HEK293T (cell line): ENCODE measurements around the gene PROB1.

Experiments
- CTCF ChIA-PET: fragments of 350-600 bp; formaldehyde crosslinking; extraction: SDS; loops from one replicate; lab custom pipeline; 2021; ENCODE audit warnings: antibody characterized with exemption, inconsistent platforms; lab: Yijun Ruan, JAX
- POLR2A ChIA-PET: fragments of 350-600 bp; formaldehyde crosslinking; extraction: SDS; loops from one replicate; lab custom pipeline; 2020; ENCODE audit warnings: antibody characterized with exemption, inconsistent platforms; lab: Yijun Ruan, JAX
- DNase-seq: peaks from one replicate; pipeline ENCODE4 v3.0.0; 2012; ENCODE audit warnings: mixed read lengths; ENCODE audit errors: extremely low spot score
- ARNT ChIP-seq: fragments of 450-650 bp; IDR thresholded peaks from 2 replicates; pipeline ENCODE4 v1.6.1; 2017; ENCODE audit warnings: mild to moderate bottlenecking
- BHLHE40 ChIP-seq: fragments of 450-650 bp; IDR thresholded peaks from 2 replicates; pipeline ENCODE4 v1.6.1; 2016; ENCODE audit warnings: mild to moderate bottlenecking, moderate library complexity, borderline replicate concordance
- CTBP1 ChIP-seq: fragments of 450-650 bp; IDR thresholded peaks from 2 replicates; pipeline ENCODE4 v1.6.1; 2016; ENCODE audit warnings: borderline replicate concordance
- ELF4 ChIP-seq: fragments of 450-650 bp; IDR thresholded peaks from 2 replicates; pipeline ENCODE4 v1.6.1; 2017; ENCODE audit warnings: antibody characterized with exemption
- FOXA1 ChIP-seq: fragments of 450-650 bp; IDR thresholded peaks from 2 replicates; pipeline ENCODE4 v1.6.1; 2016; ENCODE audit warnings: mild to moderate bottlenecking
- FOXK2 ChIP-seq: fragments of 450-650 bp; IDR thresholded peaks from 2 replicates; pipeline ENCODE4 v1.6.1; 2016; ENCODE audit warnings: mild to moderate bottlenecking
- FOXM1 ChIP-seq: fragments of 450-650 bp; IDR thresholded peaks from 2 replicates; pipeline ENCODE4 v1.6.1; 2017; ENCODE audit warnings: mild to moderate bottlenecking, borderline replicate concordance
- HDGF ChIP-seq: fragments of 450-650 bp; IDR thresholded peaks from 2 replicates; pipeline ENCODE4 v1.6.1; 2017; ENCODE audit warnings: antibody characterized with exemption, borderline replicate concordance
- L3MBTL2 ChIP-seq: fragments of 450-650 bp; conservative IDR thresholded peaks from 2 replicates; pipeline ENCODE4 v1.6.1; 2016; ENCODE audit warnings: mild to moderate bottlenecking
- LEF1 ChIP-seq: fragments of 450-650 bp; IDR thresholded peaks from 2 replicates; pipeline ENCODE4 v1.6.1; 2017; ENCODE audit warnings: mild to moderate bottlenecking, borderline replicate concordance
- NFRKB ChIP-seq: fragments of 450-650 bp; IDR thresholded peaks from 2 replicates; pipeline ENCODE4 v1.6.1; 2016; ENCODE audit warnings: mild to moderate bottlenecking, moderate library complexity
- SP1 ChIP-seq: fragments of 450-650 bp; IDR thresholded peaks from 2 replicates; pipeline ENCODE4 v1.6.1; 2017
- SUZ12 ChIP-seq: fragments of 450-650 bp; IDR thresholded peaks from 2 replicates; pipeline ENCODE4 v1.6.1; 2016; ENCODE audit warnings: mild to moderate bottlenecking
- TARDBP ChIP-seq: fragments of 450-650 bp; IDR thresholded peaks from 2 replicates; pipeline ENCODE4 v1.6.1; 2016
- ZNF384 ChIP-seq: fragments of 450-650 bp; IDR thresholded peaks from 2 replicates; pipeline ENCODE4 v1.6.1; 2016
- TF ChIP-seq, protein P1 (sequence below): fragments of 450-650 bp; IDR thresholded peaks from 2 replicates; pipeline ENCODE4 v1.6.1; 2016

The PROB1 gene

DNA sequence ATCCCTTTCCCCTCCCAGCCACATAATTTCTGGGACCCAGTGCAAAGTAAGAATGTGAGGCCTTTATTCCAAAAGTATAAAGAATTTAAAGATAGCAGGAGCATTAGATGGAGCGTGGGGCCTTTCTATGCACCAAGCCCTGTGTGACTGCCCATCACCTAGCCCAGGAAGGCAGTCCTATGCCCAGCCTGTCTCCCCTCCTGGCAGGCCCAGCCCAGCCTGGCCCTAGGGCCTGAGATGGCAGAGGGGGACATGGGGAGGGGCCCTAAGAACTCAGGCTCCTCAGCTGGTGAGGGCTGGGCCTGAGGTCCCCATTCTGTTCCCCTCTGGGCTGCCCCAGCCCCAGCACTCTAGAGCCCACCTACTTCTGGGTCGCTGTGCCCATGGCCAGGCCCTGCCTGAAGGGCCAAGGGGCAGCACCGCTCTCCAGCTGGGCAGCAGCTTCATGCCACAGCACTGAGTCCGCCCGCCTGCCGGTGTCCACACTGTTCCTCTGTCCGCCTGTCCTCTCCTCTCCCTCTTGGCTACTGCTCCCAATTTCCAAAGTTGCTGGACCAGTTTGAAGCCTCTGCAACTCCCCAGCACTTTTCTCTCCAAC, 10.8 kb downstream of the PROB1 start:
- ChIA-PET CTCF (no interaction called here), POLR2A (no interaction called here)
- TF ChIP-seq FOXK2 (no peak), L3MBTL2 (no peak), CTBP1 (no peak), SP1 (no peak), FOXA1 (no peak), TARDBP (no peak), SUZ12 (no peak), LEF1 (no peak), BHLHE40 (no peak), FOXM1 (no peak), ZNF384 (no peak), ARNT (no peak), ELF4 (no peak), NFRKB (no peak)
- TF ChIP-seq, protein P1, sequence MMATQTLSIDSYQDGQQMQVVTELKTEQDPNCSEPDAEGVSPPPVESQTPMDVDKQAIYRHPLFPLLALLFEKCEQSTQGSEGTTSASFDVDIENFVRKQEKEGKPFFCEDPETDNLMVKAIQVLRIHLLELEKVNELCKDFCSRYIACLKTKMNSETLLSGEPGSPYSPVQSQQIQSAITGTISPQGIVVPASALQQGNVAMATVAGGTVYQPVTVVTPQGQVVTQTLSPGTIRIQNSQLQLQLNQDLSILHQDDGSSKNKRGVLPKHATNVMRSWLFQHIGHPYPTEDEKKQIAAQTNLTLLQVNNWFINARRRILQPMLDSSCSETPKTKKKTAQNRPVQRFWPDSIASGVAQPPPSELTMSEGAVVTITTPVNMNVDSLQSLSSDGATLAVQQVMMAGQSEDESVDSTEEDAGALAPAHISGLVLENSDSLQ = no peak
- no peak for DNase-seq

DNA sequence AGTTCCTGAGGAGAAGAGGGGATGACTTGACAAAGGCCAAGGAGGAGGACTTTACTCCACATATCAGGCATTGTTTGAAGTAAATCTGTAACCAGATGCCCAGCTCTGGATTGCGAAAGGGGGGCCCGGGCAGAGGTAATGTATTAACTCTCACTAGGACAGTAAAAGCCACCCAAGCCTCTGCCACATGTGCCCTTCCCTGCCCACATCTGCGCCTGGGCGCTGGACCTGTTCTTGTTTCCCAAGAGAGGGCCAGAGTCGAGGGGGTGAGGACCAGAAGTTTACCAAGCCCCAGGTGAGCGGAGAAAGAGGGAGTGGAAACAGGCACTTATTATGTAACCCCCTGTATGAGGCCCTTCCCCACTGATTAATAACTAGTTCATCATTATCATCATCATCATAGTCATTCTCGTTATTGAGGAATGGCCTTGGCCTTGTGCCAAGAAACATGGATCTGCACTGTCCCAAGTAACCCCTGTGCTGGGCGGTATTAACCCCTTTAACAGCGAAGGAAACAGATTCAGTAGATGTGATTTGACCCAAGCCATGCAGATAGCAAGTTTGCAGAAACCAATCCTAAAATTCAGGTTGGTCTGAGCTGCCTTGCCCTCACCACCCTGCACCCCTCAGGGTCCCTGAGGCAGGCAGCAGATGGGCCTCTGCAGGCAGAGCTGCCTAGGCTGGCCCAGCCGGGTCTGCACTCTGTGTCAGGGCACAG, 11.5 kb downstream of the PROB1 start, which contains the start of gene SLC23A1:
SLC23A1 (minus strand) TSS at position 23 of the 718 bp plus-strand sequence. CDS start 44 bp downstream, outside the sequence.
- ChIA-PET POLR2A (interaction anchor here (1.2 kb wide), 1 partner anchor 56 kb away, joined by 3 read pairs; the partner anchor contains the start of gene DNAJC18), CTCF (no interaction called here)

DNA sequence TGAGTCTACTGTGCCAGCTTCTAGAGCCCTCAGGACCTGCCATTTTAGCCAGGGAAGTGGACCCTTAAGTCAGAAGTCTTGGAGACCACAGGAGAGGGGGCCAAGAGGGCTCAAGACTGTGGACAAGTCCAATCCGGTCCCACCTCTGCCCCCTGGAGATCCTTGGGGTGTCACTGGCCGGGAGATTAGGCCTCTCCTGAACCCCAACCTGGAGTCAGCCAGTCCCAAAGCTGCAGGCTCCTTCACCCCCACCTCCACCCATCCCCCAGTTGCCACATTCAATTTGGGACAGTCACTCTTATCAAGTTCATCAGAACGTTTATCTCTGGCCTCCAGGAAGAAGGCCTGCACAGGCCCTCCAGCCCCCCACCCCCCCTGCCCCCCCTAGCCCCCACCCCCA, 12.1 kb downstream of the PROB1 start:
- DNase-seq = no peak
- ChIA-PET POLR2A (interaction anchor here (1.2 kb wide), 1 partner anchor 56 kb away, joined by 3 read pairs; the partner anchor contains the start of gene DNAJC18), CTCF (no interaction called here)
- TF ChIP-seq FOXK2 (no peak), LEF1 (no peak), BHLHE40 (no peak), L3MBTL2 (no peak), ELF4 (no peak), ARNT (no peak), HDGF (no peak), SUZ12 (no peak), SP1 (no peak), TARDBP (no peak), FOXM1 (no peak), FOXA1 (no peak), CTBP1 (no peak), NFRKB (no peak), ZNF384 (no peak)
- TF ChIP-seq, protein P1 = no peak

More for the DNA sequence above, 11.5 kb downstream of the PROB1 start, which contains the start of gene SLC23A1:
- DNase-seq = no peak
- no peak for TF ChIP-seq ELF4
- TF ChIP-seq BHLHE40 = no peak
- TF ChIP-seq HDGF = no peak
- TF ChIP-seq TARDBP = no peak
- TF ChIP-seq FOXK2 = no peak
- TF ChIP-seq, protein P1 = no peak
- no peak for TF ChIP-seq CTBP1
- TF ChIP-seq LEF1 = no peak
- TF ChIP-seq SUZ12 = no peak
- TF ChIP-seq FOXM1 = no peak
- TF ChIP-seq ARNT = no peak
- no peak for TF ChIP-seq FOXA1
- no peak for TF ChIP-seq L3MBTL2
- no peak for TF ChIP-seq ZNF384
- no peak for TF ChIP-seq NFRKB
- no peak for TF ChIP-seq SP1

DNA sequence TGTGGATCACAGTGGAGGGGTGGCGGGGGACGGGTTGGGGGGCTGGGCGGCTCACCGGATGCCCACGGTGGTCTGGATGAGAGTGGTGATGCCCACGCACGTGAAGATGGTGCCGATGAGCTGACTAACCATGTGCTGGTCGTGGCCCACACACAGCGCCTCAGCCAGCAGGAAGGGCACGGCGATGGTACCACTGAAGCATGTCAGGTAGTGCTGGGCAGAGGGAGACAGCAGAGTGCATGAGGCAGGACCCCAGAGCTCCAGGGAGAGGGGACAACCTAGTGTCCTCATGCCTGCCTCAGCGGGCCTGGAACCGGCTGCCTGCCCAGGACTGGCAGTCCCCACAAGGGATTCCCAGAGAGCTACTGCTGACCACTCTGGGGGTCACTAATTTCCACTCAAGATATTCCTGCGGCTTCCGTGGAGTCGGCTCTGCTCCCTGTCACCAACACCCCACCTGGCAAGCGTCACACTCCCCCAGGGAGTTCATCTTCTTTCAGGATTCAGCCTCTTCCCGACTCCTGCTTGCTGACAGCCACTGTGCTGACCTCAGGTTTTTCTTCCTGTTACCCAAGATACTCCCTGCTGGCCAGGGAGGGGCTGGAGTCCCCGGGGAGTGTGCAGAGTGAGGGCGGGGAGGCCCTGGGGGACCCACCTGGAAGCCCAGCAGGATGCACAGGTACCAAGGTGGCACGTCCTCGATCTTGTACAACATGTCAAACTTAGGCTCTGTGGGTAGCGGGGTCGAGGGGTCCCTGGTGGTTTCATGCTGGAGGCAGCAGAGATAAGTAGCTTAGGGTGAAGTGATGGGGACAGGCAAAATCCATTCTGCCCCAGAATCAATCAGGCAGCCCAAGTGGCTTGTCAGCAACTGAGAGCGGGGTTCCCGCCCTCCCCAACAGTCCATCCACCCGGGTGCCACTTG, 12.8 kb downstream of the PROB1 start:
- CTCF ChIA-PET = no interaction called here
- DNase-seq = no peak
- POLR2A ChIA-PET = interaction anchor here (0.6 to 1.6 kb wide), 3 partner anchors 40 to 766 kb away, joined by 3 to 6 read pairs (median 3); partner anchors contain the start of genes DNAJC18 and PAIP2
- TF ChIP-seq SP1 (no peak), FOXM1 (no peak)

DNA sequence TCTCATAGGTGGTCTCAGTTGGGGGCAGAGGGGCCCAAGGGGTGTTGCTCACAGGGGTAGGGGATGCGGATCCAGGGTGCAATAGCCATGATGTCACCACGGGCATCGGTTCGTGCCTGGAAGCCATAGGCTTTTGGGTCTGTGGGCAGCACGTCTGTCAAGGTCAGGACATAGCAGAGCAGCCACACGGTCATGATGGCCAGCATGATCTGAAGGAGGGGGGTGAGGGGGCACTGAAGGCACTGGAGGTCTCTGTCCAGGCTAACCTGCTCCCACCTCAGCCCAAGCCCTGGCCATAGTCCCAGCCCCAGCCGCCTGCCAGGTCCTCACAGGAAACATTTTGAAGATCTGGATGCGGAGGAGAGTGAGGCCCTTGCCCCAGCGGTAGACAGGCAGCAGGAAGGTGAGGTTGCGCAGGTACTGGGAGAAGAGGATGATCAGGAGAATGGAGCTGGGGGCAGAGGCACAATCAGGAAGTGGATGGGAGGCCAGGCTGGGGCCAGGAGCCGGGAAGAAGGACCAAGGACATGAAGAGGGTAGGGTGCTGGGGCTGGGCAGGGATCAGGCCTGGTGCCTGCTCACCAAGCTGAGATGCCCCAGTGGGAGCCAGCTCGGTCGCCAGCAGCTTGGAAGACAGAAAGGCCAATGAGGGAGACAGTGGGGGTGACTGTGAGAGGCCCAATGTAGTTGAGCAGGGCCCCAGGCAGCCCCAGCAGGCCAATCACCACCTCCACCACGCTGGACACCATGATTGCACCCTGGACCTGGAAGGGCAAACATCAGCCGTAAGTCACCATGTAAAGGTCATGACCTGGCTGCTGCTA, 15.1 kb downstream of the PROB1 start:
- CTCF ChIA-PET = no interaction called here

More for the DNA sequence above, 15.1 kb downstream of the PROB1 start:
- POLR2A ChIA-PET = no interaction called here
- no peak for DNase-seq
- TF ChIP-seq SP1 = no peak
- no peak for TF ChIP-seq NFRKB
- TF ChIP-seq L3MBTL2 = no peak
- no peak for TF ChIP-seq FOXK2
- TF ChIP-seq HDGF = no peak
